G401 (cell line): ENCODE measurements around the gene MSH3. TPM values are rescaled to one million over a fixed set of nuclear protein-coding genes. Genes with fewer than 3 reads are reported as not detected.

Experiments
- DNase-seq: peaks from one replicate; pipeline ENCODE4 v3.0.0-alpha.2; 2015; ENCODE audit warnings: low spot score
- in situ Hi-C: cut with HindIII; loops from 2 replicates; pipeline ENCODE4 v1.10.0; 2016; ENCODE audit warnings: low sequenced_read_pairs, mixed read lengths
- total RNA-seq: library from RNA; depleted of rRNA; stranded (reverse); fragments of >200 nt; shearing (Covaris generic); gene quantifications from 2 replicates; pipeline ENCODE4 v1.2.3, GENCODE V29; 2014

MSH3 gene
- total RNA-seq, 1 experiment from 2014 or later = 16.2 TPM

- DNase-seq = no peak
- in situ Hi-C loops = no loop called here
Observed at GRCh38 chr5:80703291-80703690, 48.8 kb downstream of the MSH3 start.

DNA sequence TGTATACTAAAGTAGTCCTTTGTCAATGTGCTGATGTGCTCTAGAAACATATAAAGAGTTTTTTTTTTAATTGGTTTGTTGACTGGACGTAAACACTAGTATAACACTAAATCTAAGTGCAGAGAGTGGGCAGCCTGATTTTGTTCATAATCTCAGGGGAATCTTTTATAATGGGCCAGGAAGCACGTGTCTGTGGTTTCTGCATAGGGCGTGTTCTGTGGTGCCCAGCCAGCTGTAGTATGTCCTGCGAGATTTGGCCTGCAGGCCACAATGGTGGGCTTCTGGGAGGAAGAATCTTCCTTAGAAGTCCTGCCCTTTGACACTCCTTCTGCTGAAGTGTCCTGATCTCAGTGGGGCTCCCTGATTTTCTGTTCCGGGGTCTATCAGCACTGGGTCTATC is 49.3 kb downstream of the MSH3 start:
- in situ Hi-C loops = no loop called here
- no peak for DNase-seq

DNA sequence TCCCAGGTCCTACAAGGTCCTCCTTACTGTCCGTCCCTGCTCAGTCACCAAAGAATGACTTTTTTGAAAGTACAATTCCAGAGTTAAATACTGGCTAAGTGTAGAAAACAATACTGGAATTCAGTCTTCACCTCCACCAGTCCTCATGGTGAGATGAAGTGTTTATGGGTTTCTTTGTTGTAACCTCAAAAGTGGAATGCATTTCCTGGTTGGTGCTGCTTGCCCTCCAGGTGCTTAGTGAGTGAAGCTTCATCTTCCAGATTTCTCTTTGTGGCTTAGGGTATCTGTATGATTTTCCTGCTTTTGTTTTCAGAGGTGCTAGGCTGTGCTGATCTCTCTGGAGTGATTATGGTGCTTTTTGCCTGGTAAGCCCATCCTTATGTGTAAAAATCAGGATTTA is 49.8 kb downstream of the MSH3 start:
- no peak for DNase-seq
- in situ Hi-C loops = no loop called here

GRCh38 chr5:80705216-80705769 is 50.8 kb downstream of the MSH3 start:
- in situ Hi-C loops = no loop called here
- no peak for DNase-seq

- DNase-seq = no peak
- in situ Hi-C loops = no loop called here
Observed at GRCh38 chr5:80705801-80706200, 51.3 kb downstream of the MSH3 start.

- DNase-seq = no peak
- in situ Hi-C loops = no loop called here
Observed at GRCh38 chr5:80706835-80707447, 52.5 kb downstream of the MSH3 start.

DNA sequence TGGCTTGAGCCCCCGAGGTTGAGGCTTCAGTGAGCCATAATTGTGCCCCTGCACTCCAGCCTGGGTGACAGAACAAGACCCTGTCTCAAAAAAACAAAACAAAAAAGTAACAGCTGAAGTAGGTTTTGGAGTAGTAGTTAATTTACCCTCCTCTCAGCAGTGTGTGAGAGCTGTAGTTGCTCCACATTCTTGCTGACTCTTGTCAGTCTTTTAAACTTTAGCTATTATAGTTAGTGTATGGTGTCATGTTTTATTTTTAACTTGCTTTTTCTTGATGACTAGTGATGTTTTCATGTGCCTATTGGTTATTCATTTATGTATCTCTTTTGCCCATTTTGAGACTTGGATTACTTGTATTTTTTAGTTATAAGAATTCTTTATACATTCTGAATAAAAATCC is 53.2 kb downstream of the MSH3 start:
- DNase-seq = no peak
- in situ Hi-C loops = no loop called here

DNA sequence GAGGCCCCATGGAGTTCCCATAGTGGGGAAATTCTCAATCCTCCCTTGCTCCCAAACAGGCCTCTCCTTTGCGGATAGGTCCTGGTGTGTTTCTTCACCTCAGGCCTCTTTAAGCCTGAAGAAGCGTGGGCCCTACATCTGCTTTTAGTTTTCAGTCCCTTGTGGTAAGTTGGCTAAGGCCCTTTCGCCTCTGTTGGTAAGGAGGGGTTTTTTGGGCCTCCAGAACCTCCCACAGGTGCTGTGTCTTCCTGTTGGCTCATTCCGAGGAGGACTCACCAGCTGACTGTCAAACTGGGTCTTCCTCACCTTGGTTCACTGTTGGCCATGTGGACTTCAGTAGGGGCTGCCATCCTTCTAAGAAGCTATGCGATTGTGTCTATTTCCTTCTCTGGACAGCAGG is 56.8 kb downstream of the MSH3 start:
- DNase-seq = no peak
- in situ Hi-C loops = no loop called here

DNA sequence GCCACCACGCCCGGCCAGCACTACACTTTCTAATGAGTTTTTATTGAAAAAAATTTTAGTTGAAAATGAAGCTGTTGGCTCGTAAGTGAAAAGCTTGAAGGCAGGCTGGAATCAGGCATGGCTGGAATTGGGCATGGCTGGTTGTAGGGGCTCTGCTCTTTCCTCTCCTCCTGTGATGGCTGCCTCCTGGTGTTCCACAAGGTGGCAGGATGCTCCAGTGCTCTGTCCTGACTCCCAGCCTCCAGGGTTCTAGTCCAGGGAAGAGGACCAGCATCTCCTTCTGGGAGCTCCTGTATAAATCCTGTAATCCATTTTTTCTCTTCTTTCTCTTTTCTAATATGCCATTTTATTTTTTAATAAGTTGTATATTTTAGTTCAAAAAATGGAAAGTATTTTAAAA is 57.5 kb downstream of the MSH3 start:
- peak; percentile 19 for DNase-seq
- in situ Hi-C loops = no loop called here

GRCh38 chr5:80712919-80713318 is 58.5 kb downstream of the MSH3 start:
- in situ Hi-C loops = no loop called here
- DNase-seq = no peak

DNA sequence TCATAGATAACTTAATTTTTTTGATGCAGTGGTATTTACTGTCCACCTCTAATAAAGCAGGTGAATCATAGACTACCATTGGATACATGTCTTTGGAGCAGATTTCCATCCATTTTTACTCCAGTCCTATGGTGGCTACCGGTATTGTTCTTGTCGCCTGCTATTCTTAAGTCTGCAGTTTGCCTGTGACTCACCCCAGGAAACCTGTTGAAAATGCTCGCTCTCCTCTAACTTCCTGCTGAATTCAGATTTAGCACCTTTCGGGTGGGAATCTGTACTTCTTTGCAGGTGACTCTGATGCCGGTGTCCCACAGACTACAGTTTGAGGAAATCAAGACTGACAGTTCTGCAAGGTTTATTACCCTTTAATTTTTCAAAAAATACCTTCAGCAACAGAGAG is 59.2 kb downstream of the MSH3 start:
- DNase-seq = no peak
- in situ Hi-C loops = no loop called here

- in situ Hi-C loops = no loop called here
- no peak for DNase-seq
Observed at GRCh38 chr5:80714570-80715298, 60.3 kb downstream of the MSH3 start.

DNA sequence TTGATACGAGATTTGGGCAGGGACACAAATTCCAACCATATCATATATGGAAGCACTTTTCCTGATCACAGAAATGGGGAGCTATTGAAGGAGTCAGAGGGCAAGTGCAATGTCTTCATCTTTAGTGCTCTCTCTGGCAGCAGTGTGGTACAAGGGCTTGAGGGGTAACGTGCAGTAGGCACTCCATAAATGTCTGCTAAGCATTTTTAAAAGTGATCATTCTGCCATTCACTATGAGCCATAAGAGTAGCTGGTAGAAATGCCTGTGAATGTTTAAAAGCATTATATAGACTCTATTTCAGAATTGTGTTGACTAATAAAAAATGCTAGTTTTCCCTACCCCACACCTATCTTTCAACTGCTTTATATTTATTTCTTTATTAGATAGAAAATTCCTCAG is 61.4 kb downstream of the MSH3 start:
- in situ Hi-C loops = no loop called here
- no peak for DNase-seq

GRCh38 chr5:80720181-80720580 is 65.7 kb downstream of the MSH3 start:
- no peak for DNase-seq
- in situ Hi-C loops = no loop called here

DNA sequence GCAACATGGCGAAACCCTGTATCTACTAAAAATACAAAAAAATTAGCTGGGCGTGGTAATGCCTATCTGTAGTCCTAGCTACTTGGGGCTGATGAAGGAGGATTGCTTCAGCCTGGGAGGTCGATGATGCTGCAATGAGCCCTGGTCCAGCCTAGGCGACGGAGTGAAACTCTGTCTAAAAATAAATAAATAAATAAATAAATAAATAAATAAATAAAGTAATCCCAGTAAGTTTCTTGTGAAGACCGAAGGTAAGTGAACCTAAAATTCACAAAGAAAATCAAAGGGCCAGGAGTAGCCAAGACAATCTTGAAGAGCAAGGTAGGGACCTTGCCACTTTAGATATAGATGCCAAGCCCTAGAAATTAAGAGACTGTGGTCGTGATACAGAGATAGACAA is 68.5 kb downstream of the MSH3 start:
- in situ Hi-C loops = no loop called here
- no peak for DNase-seq

DNA sequence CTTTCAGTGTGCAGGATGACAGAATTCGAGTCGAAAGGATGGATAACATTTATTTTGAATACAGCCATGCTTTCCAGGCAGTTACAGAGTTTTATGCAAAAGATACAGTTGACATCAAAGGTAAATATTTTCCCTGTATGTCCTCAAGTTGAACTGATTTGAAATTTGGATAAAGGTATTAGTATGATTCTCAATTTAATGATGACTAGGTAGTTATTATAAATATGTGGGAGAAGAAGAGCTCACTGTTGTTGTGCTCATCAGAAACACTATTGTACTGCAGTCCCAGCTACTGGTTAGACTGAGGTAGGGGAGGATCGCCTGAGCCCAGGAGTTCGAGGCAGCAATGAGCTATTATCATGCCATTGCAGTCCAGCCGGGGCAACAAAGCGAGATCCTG is 71.0 kb downstream of the MSH3 start:
- in situ Hi-C loops = no loop called here
- DNase-seq = no peak

- DNase-seq = no peak
- in situ Hi-C loops = no loop called here
Observed at GRCh38 chr5:80736730-80737129, 82.3 kb downstream of the MSH3 start.

GRCh38 chr5:80738466-80738865 is 84.0 kb downstream of the MSH3 start:
- in situ Hi-C loops = no loop called here

DNA sequence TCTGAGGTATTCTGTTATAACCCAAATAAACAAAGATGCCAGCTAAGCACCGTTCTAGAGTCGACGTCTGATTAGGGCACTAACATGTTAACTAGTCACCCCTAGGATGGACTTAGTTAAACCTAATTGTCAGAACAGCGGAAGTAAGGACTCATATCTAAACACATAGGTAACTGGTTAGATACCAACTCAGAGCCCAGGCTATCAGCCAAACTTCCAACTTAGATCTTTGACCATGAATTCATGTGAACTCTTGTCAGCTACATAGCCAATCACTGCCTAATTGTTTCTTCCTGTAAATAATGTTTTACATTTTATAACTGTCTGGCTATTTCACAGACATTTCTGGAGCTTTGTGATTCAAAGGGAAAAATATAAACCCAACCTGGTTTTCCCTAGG is 84.6 kb downstream of the MSH3 start:
- in situ Hi-C loops = no loop called here
- DNase-seq = no peak

More at GRCh38 chr5:80738466-80738865, 84.0 kb downstream of the MSH3 start:
- no peak for DNase-seq

DNA sequence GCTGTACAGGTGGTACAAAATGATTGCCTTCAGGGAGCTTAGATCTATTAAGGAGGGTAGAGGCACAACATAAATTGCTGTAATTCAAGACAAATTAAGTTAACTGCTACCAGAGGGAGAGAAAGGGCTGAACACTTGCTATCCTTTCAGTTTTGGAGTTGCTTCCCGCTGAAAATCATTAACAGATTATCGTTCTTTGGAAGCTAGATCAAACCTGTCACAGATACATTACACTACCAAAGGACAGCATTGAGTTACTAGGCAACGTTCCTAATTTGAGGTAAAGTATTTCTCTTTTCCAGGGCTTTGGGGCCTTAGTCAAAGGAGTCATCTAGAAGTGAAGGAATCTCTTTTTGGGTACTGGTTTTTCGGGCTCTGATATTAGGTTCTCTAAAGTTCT is 85.0 kb downstream of the MSH3 start:
- in situ Hi-C loops = no loop called here
- no peak for DNase-seq

- in situ Hi-C loops = no loop called here
- DNase-seq = no peak
Observed at GRCh38 chr5:80739898-80740297, 85.4 kb downstream of the MSH3 start.
